ENCODE results near the gene RAPGEF5. TPM values are rescaled to one million over a fixed set of nuclear protein-coding genes. Genes with fewer than 3 reads are reported as not detected.

RAPGEF5 gene
- total RNA-seq, 1 donor from 2014 or later = 2.3 TPM

DNA sequence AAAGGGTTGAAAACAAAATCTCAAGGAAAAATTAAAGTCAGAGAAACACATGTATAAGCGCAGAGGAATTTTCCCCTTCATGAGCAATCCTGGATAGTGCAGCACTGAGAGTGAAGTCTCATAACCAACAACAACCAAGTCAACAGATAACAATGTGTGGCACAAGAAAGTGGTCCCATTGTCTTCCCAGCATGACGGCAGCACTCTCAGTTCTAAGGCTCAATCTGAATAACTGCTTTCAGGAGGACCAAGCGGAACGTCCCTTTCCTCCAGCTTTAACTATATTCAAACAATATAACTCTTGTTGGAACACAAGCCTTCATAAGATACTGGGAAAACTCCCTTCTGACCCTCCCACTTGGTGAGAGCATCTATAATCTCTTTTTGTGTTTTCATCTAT, 137.9 kb downstream of the RAPGEF5 start:
- no peak for DNase-seq (ENCODE audit: low read depth)

DNA sequence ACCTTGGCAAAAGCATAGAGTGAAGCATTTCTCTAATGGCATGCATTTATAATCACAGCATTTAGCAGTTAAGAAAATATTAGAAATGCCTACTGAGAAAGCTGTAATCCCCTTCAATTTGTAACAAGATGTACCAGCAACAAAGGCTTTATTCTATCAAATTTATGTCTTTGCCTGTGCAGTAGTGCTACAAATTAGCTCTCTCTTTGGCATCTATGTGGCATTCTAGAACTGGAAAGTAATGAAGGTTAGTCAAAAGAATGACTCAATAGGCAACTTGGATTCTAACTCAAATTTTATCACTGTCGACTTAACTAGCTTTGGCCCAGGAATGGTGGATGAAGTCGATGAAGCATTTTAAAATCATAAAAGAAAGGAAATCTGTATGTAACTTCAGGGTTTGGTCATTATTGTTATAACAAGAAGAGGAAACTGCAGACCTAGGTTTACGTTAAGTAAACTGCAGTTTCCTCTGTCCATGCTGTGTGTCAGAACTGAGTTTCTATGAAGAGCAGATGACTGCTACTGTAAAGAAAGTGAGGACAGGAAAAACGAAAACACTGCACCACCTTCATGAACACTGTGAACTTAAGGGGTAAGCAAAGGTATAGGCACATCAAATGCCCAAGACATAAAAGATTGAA, 140.0 kb downstream of the RAPGEF5 start:
- DNase-seq (ENCODE audit: low read depth) = no peak

DNA sequence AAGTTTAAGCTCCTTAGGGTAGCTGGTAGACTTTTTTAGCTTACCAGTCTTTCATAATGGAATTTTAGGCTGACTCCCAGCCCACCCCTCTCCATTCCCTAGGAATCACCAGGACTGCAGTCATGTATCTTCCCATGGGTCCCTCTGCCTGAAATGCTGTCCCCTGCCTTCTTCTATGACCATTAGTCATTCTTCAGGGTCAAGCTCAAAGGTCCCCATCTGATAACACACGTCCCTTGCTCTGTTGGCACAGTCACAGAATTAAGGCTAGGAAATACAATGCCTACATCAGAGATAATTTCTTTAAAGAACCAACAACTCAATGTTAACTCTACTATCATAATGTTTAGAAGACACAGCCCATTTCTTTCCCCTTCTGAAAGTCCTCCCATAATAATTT, 140.6 kb downstream of the RAPGEF5 start:
- no peak for DNase-seq (ENCODE audit: low read depth)

GRCh38 chr7:22214000-22214399, 143.0 kb downstream of the RAPGEF5 start:
- no peak for DNase-seq (ENCODE audit: low read depth)

DNA sequence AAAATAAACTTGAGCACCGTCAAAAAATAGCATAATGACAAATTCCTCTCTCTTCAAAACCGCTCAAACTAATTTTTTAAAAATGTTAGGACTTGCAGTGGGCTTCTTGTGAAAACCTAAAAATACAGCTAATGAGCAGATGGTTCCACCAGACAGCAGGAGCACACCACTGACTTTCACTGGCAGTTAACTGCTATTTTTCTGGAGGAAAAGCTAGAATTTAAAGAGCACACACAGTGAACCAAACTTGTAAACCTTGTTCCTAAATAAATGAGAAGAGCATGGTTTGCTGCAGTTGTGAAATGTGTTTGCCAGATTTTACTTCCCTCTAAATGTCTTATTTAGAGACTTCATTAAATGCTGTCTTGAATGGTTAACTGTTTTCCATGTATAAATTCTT, 143.9 kb downstream of the RAPGEF5 start:
- DNase-seq (ENCODE audit: low read depth) = no peak

GRCh38 chr7:22210967-22211366, 146.0 kb downstream of the RAPGEF5 start:
- no peak for DNase-seq (ENCODE audit: low read depth)

DNA sequence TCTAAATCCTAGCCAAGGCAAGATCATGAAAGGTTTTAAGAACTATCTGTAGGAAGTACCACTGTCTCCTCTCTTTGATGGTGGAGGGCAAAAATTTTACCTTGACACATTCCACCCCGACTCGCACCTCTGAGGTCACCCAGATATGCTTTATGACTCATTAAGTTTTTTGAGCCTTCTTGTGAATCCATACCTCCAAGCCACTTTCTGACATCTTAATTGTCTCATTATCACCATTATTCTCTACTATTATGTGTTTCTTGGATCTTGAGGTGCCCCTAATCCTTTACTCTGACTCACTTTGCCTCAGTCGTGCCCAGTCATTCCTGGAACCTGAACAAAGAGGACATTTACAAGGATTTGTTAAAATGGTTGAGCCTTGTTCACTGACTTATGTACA, 146.6 kb downstream of the RAPGEF5 start:
- no peak for DNase-seq (ENCODE audit: low read depth)

GRCh38 chr7:22208799-22209198, 148.2 kb downstream of the RAPGEF5 start:
- DNase-seq (ENCODE audit: low read depth) = no peak

- DNase-seq (ENCODE audit: low read depth) = no peak
These were observed 149.2 kb downstream of the RAPGEF5 start for GRCh38 chr7:22207724-22208225.

DNA sequence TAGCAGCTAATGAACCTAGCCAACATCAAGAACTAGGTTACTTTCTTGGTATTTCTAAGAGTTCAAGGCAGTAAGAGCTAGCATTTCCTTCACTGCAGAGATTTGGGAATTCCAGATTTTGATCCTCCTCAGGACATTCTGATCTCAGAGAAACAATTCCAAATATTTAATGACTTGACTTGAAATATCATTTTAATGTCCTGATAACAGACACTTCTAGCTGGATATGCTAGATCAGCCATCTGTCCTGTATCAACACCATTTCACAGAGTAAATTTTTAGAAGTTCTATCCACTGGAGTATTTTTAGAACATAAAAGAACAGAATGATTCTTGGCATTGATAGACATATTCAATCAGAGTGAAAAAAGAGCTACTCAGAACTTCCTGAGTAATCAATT, 151.3 kb downstream of the RAPGEF5 start:
- no peak for DNase-seq (ENCODE audit: low read depth)

GRCh38 chr7:22204312-22204711, 152.6 kb downstream of the RAPGEF5 start:
- DNase-seq (ENCODE audit: low read depth) = no peak

GRCh38 chr7:22202141-22202540, 154.8 kb downstream of the RAPGEF5 start:
- no peak for DNase-seq (ENCODE audit: low read depth)

GRCh38 chr7:22201186-22201880, 155.6 kb downstream of the RAPGEF5 start:
- no peak for DNase-seq (ENCODE audit: low read depth)

GRCh38 chr7:22200777-22201176, 156.2 kb downstream of the RAPGEF5 start:
- DNase-seq (ENCODE audit: low read depth) = no peak

GRCh38 chr7:22200238-22200637, 156.7 kb downstream of the RAPGEF5 start:
- DNase-seq (ENCODE audit: low read depth) = no peak

DNA sequence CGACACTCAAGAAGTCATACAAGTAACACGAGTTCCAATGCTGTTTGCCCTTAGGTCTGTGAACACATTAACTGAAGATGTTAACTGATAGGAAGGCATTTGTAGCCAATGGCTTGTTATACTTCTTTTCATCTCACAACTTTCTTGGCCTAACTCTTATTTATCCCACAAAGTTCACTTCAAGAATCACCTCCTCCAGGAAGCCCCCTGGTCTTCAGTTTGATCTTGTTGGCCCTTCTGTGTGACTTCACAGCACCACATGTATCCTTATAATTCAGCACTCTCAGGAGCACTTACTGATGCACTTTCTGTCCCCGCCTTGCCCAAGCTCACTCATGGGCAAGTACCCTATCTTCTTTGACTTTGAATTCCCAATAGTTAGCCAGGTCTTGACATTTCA, 159.6 kb downstream of the RAPGEF5 start:
- no peak for DNase-seq (ENCODE audit: low read depth)

DNA sequence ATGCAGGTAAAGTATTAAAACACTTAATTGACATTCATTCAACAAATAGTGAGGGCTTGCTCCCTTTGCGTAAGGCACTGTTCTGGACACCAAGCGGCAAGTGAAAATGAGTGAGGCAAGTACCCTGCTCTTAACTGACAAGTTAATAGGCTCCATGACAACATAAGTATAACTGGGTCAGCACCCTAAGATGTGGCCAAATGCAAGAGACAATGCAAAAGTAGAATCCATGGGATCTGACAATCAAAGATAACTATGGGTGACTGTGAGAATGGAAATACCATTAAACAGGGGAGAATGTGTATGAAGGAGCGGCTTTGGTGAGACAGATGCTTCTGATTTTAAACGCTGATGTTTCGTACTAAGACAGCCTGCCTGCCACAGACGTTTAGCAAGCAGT, 160.5 kb downstream of the RAPGEF5 start:
- DNase-seq (ENCODE audit: low read depth) = no peak

GRCh38 chr7:22195397-22196172, 161.4 kb downstream of the RAPGEF5 start:
- DNase-seq (ENCODE audit: low read depth) = no peak

- no peak for DNase-seq (ENCODE audit: low read depth)
These were observed 162.2 kb downstream of the RAPGEF5 start for GRCh38 chr7:22194658-22195273.

- peak; percentile 18 for DNase-seq (ENCODE audit: low read depth)
These were observed 163.4 kb downstream of the RAPGEF5 start for GRCh38 chr7:22193450-22193983.

- no peak for DNase-seq (ENCODE audit: low read depth)
These were observed 164.2 kb downstream of the RAPGEF5 start for GRCh38 chr7:22192801-22193200.

- no peak for DNase-seq (ENCODE audit: low read depth)
These were observed 166.2 kb downstream of the RAPGEF5 start for GRCh38 chr7:22190736-22191135.
